ENCODE data around the gene USF2.
"Not testable (repeated sequence)": the region's sequence is repeated elsewhere in the genome, so short reads cannot be mapped to it uniquely, and the experiment has no call there.

Gene USF2

GRCh38 chr19:35268536-35269437 lies at the start of gene USF2:
Gene USF2 (plus strand): TSS chr19:35268962. CDS start chr19:35269102, 140 bp downstream.
- DNase-seq (ENCODE audit: low read depth in 2 of 3, low spot score in 1 of 3): peak; percentile 45 to 63 (median 47)

GRCh38 chr19:35219008-35219407 lies 49.8 kb upstream of the USF2 start:
- no peak for DNase-seq (ENCODE audit: low read depth in 2 of 3, low spot score in 1 of 3)

GRCh38 chr19:35220315-35220921 lies 48.3 kb upstream of the USF2 start:
- no peak for DNase-seq (ENCODE audit: low read depth in 2 of 3, low spot score in 1 of 3)

- DNase-seq (ENCODE audit: low read depth in 2 of 3, low spot score in 1 of 3): not testable (repeated sequence)
Measured at GRCh38 chr19:35220973-35221590, 47.7 kb upstream of the USF2 start.

- no peak for DNase-seq (ENCODE audit: low read depth in 2 of 3, low spot score in 1 of 3)
Measured at GRCh38 chr19:35222373-35223015, 46.3 kb upstream of the USF2 start.

GRCh38 chr19:35223084-35223790 lies 45.5 kb upstream of the USF2 start:
- no peak for DNase-seq (ENCODE audit: low read depth in 2 of 3, low spot score in 1 of 3)

- no peak for DNase-seq (ENCODE audit: low read depth in 2 of 3, low spot score in 1 of 3)
Measured at GRCh38 chr19:35223862-35224505, 44.8 kb upstream of the USF2 start.

GRCh38 chr19:35224681-35225571 lies 43.8 kb upstream of the USF2 start:
- DNase-seq (ENCODE audit: low read depth in 2 of 3, low spot score in 1 of 3): no peak

GRCh38 chr19:35225951-35226350 lies 42.8 kb upstream of the USF2 start:
- no peak for DNase-seq (ENCODE audit: low read depth in 2 of 3, low spot score in 1 of 3)

GRCh38 chr19:35226748-35227147 lies 42.0 kb upstream of the USF2 start:
- DNase-seq (ENCODE audit: low read depth in 2 of 3, low spot score in 1 of 3): no peak

- DNase-seq (ENCODE audit: low read depth in 2 of 3, low spot score in 1 of 3): no peak
Measured at GRCh38 chr19:35228177-35228930, 40.4 kb upstream of the USF2 start, which contains the start of gene FAM187B. Gene FAM187B (minus strand): TSS chr19:35228739. CDS start chr19:35228680, 59 bp downstream.

- no peak for DNase-seq (ENCODE audit: low read depth in 2 of 3, low spot score in 1 of 3)
Measured at GRCh38 chr19:35229601-35230000, 39.2 kb upstream of the USF2 start.

GRCh38 chr19:35231956-35232645 lies 36.7 kb upstream of the USF2 start:
- no peak for DNase-seq (ENCODE audit: low read depth in 2 of 3, low spot score in 1 of 3)

GRCh38 chr19:35232912-35233311 lies 35.9 kb upstream of the USF2 start:
- DNase-seq (ENCODE audit: low read depth in 2 of 3, low spot score in 1 of 3): no peak

- DNase-seq (ENCODE audit: low read depth in 2 of 3, low spot score in 1 of 3): no peak
Measured at GRCh38 chr19:35236638-35237400, 31.9 kb upstream of the USF2 start.

GRCh38 chr19:35239597-35239996 lies 29.2 kb upstream of the USF2 start:
- DNase-seq (ENCODE audit: low read depth in 2 of 3, low spot score in 1 of 3): not testable (repeated sequence)

GRCh38 chr19:35240327-35240726 lies 28.4 kb upstream of the USF2 start:
- DNase-seq (ENCODE audit: low read depth in 2 of 3, low spot score in 1 of 3): no peak
